GM19463 (cell line): ENCODE results near the gene RESP18.
"Not testable (repeated sequence)": the region's sequence is repeated elsewhere in the genome, so short reads cannot be mapped to it uniquely, and the experiment has no call there.

Experiments used
- ATAC-seq: cut with Tn5 transposase; IDR thresholded peaks from one replicate; pipeline ENCODE4 v1.9.1; 2021; ENCODE audit warnings: mild to moderate bottlenecking, moderate library complexity; ENCODE audit not compliant: unreplicated experiment

Gene RESP18

GRCh38 chr2:219292616-219293015, 39.9 kb downstream of the RESP18 start:
- ATAC-seq: no peak

- ATAC-seq: no peak
Measured at GRCh38 chr2:219291910-219292490, 40.5 kb downstream of the RESP18 start.

DNA sequence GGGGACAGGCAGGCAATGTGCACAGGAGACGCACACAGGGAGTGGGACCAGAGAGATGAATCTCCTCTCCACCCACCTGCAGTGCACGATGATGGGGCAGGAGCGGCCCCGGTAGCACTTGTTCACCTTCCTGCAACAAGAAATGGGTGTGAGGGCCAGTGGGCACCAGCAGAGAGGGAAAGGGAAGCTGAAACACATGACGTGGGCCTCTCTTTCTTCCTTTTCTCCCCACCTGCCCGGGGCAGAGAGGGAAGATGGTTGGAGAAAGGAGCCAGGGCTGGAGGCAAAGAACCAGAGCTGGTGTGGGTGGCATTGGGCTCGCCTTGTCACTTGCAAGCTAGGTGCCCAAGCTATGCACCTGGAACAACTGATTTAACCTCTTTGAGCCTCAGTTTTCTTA, 41.1 kb downstream of the RESP18 start:
- no peak for ATAC-seq

DNA sequence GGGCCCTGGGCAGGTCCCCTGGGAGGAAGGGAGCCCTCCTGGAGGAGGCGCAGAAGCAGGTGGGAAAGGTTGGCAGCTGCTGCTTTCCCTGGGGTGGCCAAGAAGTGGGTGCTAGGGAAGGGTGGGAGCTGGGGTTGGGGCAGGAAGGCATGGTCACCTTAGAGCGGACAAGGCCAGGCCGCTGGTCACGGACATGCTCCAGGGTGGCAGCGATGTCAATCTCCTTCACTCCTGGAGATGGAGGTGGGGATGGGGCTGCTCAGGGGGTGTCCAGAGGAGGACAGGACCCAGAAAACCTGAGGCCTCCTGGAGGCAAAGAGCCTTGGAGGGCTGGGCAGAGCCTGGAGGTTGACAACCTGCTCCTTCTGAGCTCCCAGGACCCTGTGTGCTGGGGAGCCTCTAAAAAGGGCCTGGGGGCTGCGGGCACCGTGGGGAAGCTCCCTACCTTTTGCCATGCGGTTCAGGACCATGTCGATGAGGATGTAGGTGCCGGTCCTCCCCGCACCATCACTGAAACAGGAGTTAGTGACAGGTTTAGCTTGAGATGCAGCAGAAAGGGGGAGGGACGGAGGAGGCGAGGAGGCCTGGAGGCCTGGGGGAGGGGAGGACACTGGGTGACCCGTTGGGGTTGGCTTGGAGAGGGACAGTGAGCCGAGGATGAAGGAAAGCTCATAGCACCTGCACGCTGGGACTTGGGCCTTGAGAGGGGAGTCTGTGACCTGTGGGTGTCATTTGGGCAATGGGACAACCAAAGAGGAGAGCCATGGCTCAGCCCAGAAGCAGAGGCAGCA, 42.0 kb downstream of the RESP18 start:
- no peak for ATAC-seq

DNA sequence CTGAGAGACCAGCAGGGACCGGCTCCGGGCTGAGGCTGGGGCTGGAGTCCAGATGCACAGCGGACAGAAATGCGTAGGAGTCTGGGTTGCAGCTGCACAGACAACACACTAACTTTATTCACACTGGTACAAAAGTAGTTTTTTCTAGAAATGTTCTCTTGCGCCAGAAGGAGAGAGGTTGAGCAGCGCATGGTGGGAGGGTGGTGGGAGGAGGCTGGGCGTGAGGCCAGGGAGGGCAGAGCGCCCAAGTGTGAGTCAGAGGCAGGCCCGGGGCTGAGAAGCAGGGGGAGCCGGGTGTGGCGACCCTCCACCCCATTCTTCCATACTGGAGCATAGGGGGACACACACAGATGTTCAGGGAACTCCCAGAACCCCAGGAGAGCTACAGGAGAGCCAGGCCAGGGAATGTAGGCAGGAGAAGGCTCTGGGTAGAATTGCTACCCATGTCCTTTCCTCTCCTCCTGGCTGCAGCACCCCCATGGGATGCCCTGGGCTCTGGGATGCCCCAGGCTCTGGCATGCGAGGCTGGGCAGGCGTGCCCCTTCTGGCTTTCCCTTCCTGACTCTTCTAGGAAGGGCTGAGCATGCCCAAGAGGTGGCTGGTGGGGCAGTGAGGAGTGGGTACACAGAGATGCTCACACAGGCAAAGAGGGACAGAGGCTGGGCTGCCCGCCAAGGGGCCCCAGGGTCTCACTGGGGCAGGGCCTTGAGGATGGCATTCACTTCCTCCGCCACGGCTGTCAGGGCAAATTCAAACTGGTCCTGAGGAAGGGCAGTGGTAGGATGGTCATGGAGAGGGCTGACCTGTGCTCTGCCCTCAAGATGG, 42.8 kb downstream of the RESP18 start:
- no peak for ATAC-seq

- no peak for ATAC-seq
Measured at GRCh38 chr2:219289195-219289536, 43.4 kb downstream of the RESP18 start.

GRCh38 chr2:219287580-219288265, 44.8 kb downstream of the RESP18 start:
- no peak for ATAC-seq

DNA sequence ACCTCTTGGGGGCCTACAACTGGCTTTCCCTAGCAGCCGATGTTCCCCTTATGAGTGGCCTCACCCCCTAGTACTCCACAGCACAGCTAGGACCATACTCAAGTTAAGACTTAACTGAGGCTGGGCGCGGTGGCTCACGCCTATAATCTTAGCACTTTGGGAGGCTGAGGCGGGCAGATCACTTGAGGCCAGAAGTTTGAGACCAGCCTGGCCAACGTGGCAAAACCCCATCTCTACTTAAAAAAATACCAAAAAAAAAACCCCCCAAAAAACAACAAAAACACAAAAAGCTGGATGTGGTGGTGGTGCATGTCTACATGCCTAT, 45.5 kb downstream of the RESP18 start:
- ATAC-seq: not testable (repeated sequence)

GRCh38 chr2:219286436-219287115, 46.0 kb downstream of the RESP18 start:
- no peak for ATAC-seq

GRCh38 chr2:219285894-219286425, 46.6 kb downstream of the RESP18 start:
- no peak for ATAC-seq

DNA sequence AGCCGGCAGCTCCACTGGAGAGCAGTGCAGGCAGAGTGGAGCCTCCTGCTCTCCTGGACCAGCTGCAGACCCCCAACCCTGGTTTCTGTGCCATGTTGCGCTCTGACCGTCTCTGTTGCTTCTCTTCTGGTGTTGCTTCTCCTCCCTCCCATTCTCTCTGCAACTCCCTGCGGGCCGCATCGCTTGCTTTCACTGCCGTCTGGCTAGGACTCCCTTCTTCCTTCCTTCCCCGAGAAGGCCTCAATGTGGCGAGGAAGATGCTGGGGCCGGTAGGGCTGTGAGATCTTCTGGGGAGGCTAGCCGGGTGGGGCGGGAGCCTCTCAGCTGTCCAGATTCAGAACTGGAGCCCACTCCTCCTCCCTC, 47.2 kb downstream of the RESP18 start:
- no peak for ATAC-seq

DNA sequence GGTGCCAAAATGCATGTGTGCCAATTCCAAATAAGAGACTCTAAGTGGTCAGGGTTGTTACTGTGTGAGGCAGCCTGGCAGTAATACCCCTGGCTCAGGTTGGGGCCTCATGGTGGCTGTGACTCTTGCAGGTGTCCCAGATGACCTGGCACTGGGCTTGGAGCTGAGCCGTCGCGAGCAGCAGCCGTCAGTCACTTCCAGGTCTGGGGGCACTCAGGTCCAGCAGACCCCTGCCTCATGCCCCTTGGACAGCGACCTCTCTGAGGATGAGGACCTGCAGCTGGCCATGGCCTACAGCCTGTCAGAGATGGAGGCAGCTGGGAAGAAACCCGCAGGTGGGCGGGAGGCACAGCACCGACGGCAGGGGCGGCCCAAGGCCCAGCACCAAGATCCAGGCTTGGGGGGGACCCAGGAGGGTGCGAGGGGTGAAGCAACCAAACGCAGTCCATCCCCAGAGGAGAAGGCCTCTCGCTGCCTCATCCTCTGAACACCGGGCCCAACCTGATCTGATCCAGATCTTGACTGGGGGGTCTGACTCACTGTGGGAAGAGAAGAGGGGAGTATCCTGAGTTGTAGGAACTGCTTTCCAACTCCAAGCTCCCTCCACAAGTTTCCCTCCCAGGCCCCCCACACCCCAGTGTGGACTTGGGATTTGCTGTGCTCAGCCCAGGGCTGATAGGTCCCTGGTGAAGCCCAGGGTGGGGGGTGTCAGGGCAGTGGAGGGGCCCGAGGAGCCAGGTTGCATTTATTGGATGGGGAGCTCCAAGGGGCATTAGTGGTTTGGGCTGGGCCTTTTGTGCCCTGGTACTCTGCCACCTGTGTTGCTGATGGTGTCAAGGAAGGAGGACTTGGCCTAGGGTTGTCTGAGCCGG, 47.8 kb downstream of the RESP18 start:
- ATAC-seq: no peak

DNA sequence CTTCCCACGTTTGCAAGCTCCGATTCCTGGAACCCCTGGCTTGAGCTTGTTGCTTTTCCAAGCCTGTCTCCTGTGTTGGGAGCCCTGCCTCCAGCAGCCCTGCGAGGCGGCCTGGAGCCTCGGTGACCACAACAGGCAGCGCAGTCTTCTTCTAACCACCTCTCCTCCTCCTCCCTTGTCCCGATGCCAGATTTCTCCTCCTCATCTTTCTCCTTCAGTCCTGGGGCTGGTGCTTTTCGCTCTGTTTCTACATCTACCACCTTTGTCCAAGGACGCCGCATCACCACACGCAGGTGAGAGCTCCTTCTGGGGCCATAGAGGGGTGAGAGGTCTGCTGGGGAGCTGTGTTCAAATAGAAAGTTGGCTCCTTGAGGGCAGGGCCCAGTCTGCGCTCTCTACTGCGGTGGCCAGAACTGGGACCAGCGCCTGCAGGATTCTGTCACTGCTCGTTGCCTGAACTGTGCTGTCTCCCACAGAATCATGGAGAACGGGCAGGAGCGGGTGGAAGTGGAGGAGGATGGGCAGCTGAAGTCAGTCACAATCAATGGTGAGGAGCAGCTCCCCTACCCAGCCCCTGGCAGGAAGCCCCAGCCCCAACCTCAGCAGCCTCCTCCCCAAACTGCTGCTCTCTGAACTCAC, 49.5 kb downstream of the RESP18 start:
- no peak for ATAC-seq

DNA sequence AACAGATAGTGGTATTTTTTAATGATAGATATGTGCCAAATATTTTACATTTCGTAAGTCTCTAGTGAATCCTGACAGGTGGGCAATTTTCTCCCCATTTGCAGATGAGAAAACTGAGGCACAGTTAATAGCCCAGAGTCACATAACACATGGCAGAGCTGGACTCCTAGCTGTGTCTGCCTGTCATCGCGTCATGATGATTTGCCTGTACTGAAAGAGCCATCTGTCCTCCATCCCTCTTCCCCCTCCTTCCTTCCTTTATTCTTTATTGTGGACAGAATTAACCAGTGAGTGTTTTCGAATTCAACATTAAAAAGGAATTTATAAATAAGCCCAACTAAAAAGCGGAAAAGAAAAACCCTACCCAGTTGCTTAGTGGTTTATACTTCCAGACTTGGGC, 50.2 kb downstream of the RESP18 start:
- no peak for ATAC-seq

DNA sequence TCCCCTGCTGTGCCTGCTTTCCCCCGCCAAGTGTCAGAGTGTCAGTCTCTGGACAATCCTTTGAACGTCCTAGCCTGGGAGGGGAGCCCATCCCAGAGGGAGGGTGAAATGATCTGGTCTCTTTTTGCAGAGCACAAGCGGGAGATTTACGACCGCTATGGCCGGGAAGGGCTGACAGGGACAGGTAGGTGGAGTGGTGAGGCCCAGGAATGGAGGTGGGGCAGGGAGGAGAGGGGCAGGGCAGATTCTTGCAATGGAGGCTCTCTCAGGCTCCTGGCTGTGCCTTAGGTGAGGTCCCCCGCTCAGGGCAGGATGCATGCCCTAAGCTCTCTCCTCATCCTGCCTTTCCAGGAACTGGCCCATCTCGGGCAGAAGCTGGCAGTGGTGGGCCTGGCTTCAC, 51.0 kb downstream of the RESP18 start:
- no peak for ATAC-seq

- ATAC-seq: no peak
Measured at GRCh38 chr2:219280651-219281050, 51.9 kb downstream of the RESP18 start.

- ATAC-seq: no peak
Measured at GRCh38 chr2:219279916-219280516, 52.5 kb downstream of the RESP18 start.

DNA sequence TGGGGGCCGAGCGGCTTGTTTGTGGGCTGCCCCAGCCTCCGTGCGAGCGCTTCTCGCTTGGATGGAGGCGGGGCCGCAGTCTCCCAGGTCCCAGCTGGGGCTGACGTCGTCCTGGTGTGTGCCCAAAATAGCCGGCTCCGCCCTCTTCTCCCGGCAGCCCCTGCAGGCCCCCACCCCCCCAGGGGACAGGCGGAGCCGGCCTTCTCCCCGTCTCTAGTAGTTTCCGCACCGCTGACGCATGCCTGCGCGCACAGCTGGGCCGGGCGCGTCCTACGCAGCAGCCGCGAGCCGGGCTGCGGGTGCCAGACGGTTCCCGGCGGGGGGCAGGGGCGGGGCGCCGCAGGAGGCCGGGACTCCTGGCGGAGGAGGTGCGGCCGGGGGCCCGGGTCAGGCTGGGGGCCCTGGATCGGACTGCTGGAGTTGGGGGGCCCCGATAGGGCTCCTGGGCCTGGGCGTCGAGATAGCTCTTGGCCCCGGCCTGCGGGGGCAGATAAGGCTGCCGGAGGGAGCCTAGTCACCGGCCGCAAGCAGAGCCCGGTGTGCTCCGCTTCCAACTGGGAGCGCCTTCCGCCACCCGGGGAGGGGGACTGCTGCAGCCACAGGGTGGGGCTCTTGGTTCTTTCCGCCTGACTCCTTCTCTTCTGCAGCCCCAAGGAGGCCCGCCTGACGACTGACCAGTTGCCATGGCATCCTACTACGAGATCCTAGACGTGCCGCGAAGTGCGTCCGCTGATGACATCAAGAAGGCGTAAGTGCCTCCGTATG, 53.2 kb downstream of the RESP18 start, which contains the start of gene DNAJB2:
TSS of gene DNAJB2 (plus strand) at position 216 of the 765 bp plus-strand sequence. CDS start at position 684, 468 bp downstream.
- ATAC-seq: peak; percentile 80
